Lung (tissue), 12 donors: ENCODE measurements around the gene EIF4EBP2. TPM values are rescaled to one million over a fixed set of nuclear protein-coding genes. Genes with fewer than 3 reads are reported as not detected.

Experiments
- ATAC-seq: fragments of 200-7000 bp; cut with Tn5 transposase; one replicate; pipeline ENCODE4 v1.9.1; 2020; ENCODE audit warnings: moderate number of reproducible peaks; ENCODE audit not compliant: insufficient read depth, low FRiP score
- DNase-seq, 3 donors: peaks; one replicate each; pipeline ENCODE4 v3.0.0-alpha.2; 2013 to 2017
- H3K27ac ChIP-seq, 2 donors: one replicate each; pipeline ENCODE4 v1.5.1; 2013; ENCODE audit warnings: mild to moderate bottlenecking in 2 of 2, moderate library complexity in 2 of 2, control low read depth in 1 of 2, inconsistent platforms in 1 of 2, low read depth in 1 of 2, low read length in 1 of 2
- H3K27me3 ChIP-seq, 3 donors: one replicate each; pipeline ENCODE4 v1.5.1; 2013; ENCODE audit warnings: low read length in 2 of 3; ENCODE audit not compliant: control insufficient read depth in 3 of 3, insufficient read depth in 3 of 3
- H3K36me3 ChIP-seq, 4 donors: one replicate each; pipeline ENCODE4 v1.5.1; 2013; ENCODE audit warnings: low read length in 4 of 4, mild to moderate bottlenecking in 1 of 4, moderate library complexity in 1 of 4; ENCODE audit not compliant: control insufficient read depth in 4 of 4, insufficient read depth in 4 of 4
- H3K4me1 ChIP-seq, 5 donors: one replicate each; pipeline ENCODE4 v1.5.1; 2013; ENCODE audit warnings: low read length in 5 of 5, mild to moderate bottlenecking in 2 of 5, moderate library complexity in 1 of 5; ENCODE audit not compliant: control insufficient read depth in 5 of 5, insufficient read depth in 5 of 5
- H3K4me3 ChIP-seq: one replicate; pipeline ENCODE4 v1.5.1; 2013; ENCODE audit warnings: mild to moderate bottlenecking, control low read depth, moderate library complexity
- H3K9ac ChIP-seq, 2 donors: one replicate each; pipeline ENCODE4 v1.5.1; 2013; ENCODE audit warnings: low read length in 2 of 2, control low read depth in 1 of 2; ENCODE audit not compliant: insufficient read depth in 1 of 2
- H3K9me3 ChIP-seq, 4 donors: one replicate each; pipeline ENCODE4 v1.5.1; 2013; ENCODE audit warnings: low read length in 3 of 4, mild to moderate bottlenecking in 1 of 4, moderate library complexity in 1 of 4; ENCODE audit not compliant: control insufficient read depth in 4 of 4, insufficient read depth in 3 of 4
- CTCF ChIP-seq: IDR thresholded peaks from 2 replicates; pipeline ENCODE4 v1.5.1; 2012; ENCODE audit warnings: mild to moderate bottlenecking; ENCODE audit errors: control extremely low read depth, extremely low read depth
- WGBS, 2 donors: extraction: QIAGEN DNeasy Blood & Tissue Kit; methylation state at CpG; one replicate each; pipeline ENCODE4 v1.1.7; 2013; 5-methylcytosine and 5-hydroxymethylcytosine counted together
- polyA plus RNA-seq, 2 donors: library from polyadenylated mRNA; stranded (reverse); fragments of 200-250 nt; gene quantifications; one replicate each; pipeline ENCODE4 v1.2.1, GENCODE V29; 2013
- total RNA-seq, 2 donors: library from RNA; depleted of rRNA in 1 of 2; stranded (reverse); fragments of >200 nt in 1 of 2; gene quantifications; one replicate each; pipeline ENCODE4 v1.2.1, GENCODE V29; 2014 to 2021
- donor health status: control.
- donor health status: control.
- donor health status: Bipolar disorder and iron deficiency.
- donor health status: healthy.
- donor health status: DM: yes; HTN: yes; CAD: no.

EIF4EBP2 gene
- total and polyA plus RNA-seq, 4 donors: 21.8 to 63.3 (median 41.3) TPM

DNA sequence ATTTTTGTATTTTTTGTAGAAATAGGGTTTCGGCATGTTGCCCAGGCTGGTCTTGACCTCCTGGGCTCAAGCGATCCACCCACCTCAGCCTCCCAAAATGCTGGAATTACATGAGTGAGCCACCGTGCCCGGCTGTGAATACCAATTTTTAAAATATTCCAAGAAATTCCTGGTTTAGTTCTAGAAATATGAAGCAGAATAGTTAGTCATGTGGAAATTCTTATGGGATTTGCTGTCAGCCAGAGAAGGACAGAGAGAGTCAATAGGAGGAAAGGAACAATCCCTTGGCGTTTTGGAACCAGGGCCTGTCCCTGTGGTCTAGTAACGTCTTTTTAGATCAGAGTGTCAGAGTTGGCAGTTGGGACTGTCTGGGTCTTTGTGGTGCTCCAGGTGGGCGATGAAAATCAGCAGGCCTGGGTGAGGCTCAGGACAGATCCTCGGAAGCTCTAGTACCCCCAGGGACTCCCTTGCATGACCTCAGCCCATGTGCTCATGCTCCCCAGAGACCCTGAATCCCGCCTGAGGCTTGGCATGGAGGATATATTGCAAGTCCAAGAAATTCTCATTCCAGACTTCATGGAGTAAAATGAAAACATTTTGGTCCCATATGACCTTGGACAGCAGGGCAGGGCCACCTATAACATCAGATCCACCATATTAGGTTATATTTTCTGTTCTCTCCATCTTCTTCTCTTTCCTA is 29.8 kb downstream of the EIF4EBP2 start:
- no peak for TF ChIP-seq CTCF
- Histone ChIP-seq H3K4me3 (no peak overlapping the region), H3K36me3 (peaks cover 0 to 8% (median 7%) of the 10 kb centered on the region in 4 donors), H3K4me1 (peaks cover 13 to 23% (median 22%) of the 10 kb centered on the region in 5 donors), H3K27me3 (peaks cover 0 to 4% (median 3%) of the 10 kb centered on the region in 3 donors), H3K9ac (no peak overlapping the region), H3K27ac (no peak overlapping the region), H3K9me3 (no peaks in the 10 kb centered on the region)
- ATAC-seq (no peak), DNase-seq (no peak)
- 92 to 96% methylated on average over 9 of the region's 9 CpGs for WGBS, 2 donors

DNA sequence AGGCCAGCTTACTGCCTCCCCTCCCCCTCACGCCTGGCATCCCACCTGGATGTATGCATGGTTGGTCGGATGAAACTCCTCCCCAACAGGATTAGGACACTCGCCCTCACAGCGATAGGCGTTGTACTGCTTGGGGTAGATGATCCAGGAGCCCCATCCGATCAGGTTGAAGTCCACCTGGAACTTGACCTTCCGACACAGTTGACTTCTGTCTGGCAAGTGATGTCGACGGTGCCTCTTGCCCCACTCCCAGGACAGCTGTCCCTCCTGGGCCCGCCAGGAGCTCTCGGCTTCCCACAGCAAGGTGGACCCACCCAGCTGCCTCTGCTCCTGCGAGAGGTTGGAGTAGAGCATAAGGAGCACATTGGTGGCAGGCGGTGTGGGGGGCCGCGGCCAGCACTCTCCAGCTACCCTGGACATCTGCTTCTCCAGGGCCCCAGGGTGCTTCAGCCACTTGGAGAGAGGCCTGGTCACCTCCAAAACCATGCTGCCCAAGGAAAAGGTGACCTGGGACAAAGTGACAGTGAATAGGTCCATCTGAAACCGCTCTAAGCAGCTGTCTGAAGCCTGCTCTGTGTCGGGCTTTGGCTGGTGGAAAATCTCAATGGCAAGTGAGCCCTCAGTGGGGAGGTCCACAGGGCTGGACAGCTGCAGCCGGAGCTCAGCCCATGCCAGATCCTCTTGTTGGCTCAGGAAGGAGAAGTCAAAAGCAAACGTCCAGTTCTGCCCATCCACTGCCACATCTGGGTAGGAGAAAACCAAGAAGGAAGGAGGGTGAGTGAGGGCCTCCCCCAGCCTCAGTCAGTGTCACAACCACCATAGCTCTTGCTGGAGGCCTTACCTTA is 31.5 kb downstream of the EIF4EBP2 start:
- peaks cover 11 to 21% (median 15%) of the 10 kb centered on the region in 5 donors for H3K4me1 ChIP-seq
- no peak overlapping the region for H3K27ac ChIP-seq
- H3K9me3 ChIP-seq: no peaks in the 10 kb centered on the region
- peaks cover 0 to 7% (median 2%) of the 10 kb centered on the region in 4 donors for H3K36me3 ChIP-seq
- no peak overlapping the region for H3K9ac ChIP-seq
- H3K4me3 ChIP-seq: no peak overlapping the region
- peaks cover 0 to 20% (median 13%) of the 10 kb centered on the region in 3 donors for H3K27me3 ChIP-seq
- no peak for DNase-seq
- no peak for ATAC-seq
- TF ChIP-seq CTCF: no peak
- 93% methylated on average over 19 of the region's 19 CpGs for WGBS, 2 donors

- no peak for DNase-seq
- H3K4me1 ChIP-seq: peaks cover 0 to 18% (median under 1%) of the 10 kb centered on the region in 5 donors
- no peak for ATAC-seq
- peaks cover 0 to 42% (median 32%) of the 10 kb centered on the region in 3 donors for H3K27me3 ChIP-seq
- no peak overlapping the region for H3K4me3 ChIP-seq
- H3K36me3 ChIP-seq: peaks cover 0 to 7% (median 2%) of the 10 kb centered on the region in 4 donors
- no peak overlapping the region for H3K9ac ChIP-seq
- no peak overlapping the region for H3K27ac ChIP-seq
- no peak for TF ChIP-seq CTCF
- 68% methylated on average over 5 of the region's 5 CpGs for WGBS, 2 donors
- no peaks in the 10 kb centered on the region for H3K9me3 ChIP-seq
Observed at GRCh38 chr10:70437721-70438120, 33.8 kb downstream of the EIF4EBP2 start.
